ENCODE data around the gene KIF26B.

GRCh38 chr1:245572709-245573108, 417.9 kb downstream of the KIF26B start:
- TF ChIP-seq, protein P1, sequence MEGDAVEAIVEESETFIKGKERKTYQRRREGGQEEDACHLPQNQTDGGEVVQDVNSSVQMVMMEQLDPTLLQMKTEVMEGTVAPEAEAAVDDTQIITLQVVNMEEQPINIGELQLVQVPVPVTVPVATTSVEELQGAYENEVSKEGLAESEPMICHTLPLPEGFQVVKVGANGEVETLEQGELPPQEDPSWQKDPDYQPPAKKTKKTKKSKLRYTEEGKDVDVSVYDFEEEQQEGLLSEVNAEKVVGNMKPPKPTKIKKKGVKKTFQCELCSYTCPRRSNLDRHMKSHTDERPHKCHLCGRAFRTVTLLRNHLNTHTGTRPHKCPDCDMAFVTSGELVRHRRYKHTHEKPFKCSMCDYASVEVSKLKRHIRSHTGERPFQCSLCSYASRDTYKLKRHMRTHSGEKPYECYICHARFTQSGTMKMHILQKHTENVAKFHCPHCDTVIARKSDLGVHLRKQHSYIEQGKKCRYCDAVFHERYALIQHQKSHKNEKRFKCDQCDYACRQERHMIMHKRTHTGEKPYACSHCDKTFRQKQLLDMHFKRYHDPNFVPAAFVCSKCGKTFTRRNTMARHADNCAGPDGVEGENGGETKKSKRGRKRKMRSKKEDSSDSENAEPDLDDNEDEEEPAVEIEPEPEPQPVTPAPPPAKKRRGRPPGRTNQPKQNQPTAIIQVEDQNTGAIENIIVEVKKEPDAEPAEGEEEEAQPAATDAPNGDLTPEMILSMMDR (IDR thresholded peaks at IDR 0.05), result no peak
- no peak for TF ChIP-seq POLR2A (IDR thresholded peaks at IDR 0.05)

Measured in suprapubic skin (tissue), 3 donors.